ENCODE results near the gene LDLR.
"Not testable (repeated sequence)": the region's sequence is repeated elsewhere in the genome, so short reads cannot be mapped to it uniquely, and the experiment has no call there.

LDLR gene

DNA sequence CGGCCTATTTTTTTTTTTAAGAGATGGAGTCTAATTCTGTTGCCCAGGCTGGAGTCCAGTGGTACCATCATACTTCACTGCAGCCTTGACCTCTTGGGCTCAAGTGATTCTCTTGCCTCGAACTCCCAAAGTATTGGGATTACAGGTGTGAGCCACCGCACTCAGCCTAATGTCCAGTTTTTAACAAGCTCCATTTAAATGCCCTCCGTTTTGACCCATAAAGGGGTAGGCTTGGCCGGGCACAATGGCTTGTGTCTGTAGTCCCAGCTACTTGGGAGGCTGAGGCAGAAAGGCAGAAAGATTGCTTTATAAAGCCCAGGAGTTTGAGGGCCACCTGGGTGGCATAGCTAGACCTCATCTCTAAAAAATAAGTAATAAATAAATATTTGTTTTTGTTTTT is 11.8 kb downstream of the LDLR start:
- no peak for TF ChIP-seq Cebpa-rat (IDR thresholded peaks at IDR 0.05)
- peaks cover 99% of the 10 kb centered on the region for H4K20me1 ChIP-seq

DNA sequence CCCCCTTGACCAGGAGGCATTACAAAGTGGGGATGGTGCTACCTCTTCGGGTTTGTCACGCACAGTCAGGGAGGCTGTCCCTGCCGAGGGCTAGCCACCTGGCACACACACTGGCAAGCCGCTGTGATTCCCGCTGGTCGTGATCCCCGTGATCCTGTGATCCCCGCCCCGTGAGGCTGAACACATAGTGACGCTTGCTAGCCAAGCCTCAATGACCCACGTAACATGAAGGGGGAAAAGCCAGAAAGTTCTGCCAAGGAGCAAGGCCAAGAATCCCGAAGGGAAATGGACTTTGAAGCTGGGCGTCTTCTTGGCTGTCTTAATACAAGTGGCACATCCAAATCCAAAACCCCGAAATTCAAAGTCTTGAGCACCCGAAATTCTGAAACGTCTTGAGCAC is 13.7 kb downstream of the LDLR start:
- Histone ChIP-seq H3K4me2 (no peak overlapping the region), H3K36me3 (peaks cover 97% of the 10 kb centered on the region), H3K27me3 (no peaks in the 10 kb centered on the region), H3K4me1 (peaks cover 22% of the 10 kb centered on the region), H3K4me3 (no peak overlapping the region), H4K20me1 (peaks cover 87% of the 10 kb centered on the region), H3K27ac (no peak overlapping the region), H3K9me3 (peaks cover 6% of the 10 kb centered on the region; the same call in 1 of the 2 replicates), H3K9ac (no peak overlapping the region)
- TF ChIP-seq Cebpa-rat (IDR thresholded peaks at IDR 0.05): no peak

More for the DNA sequence above, 11.8 kb downstream of the LDLR start:
- H3K4me3 ChIP-seq: no peak overlapping the region
- no peak overlapping the region for H3K9ac ChIP-seq
- no peak overlapping the region for H3K4me2 ChIP-seq
- H3K4me1 ChIP-seq: peaks cover 29% of the 10 kb centered on the region
- H3K9me3 ChIP-seq: peaks cover 6% of the 10 kb centered on the region; the same call in 1 of the 2 replicates
- H3K27ac ChIP-seq: no peak overlapping the region
- H3K27me3 ChIP-seq: no peaks in the 10 kb centered on the region
- peaks cover 97% of the 10 kb centered on the region for H3K36me3 ChIP-seq

DNA sequence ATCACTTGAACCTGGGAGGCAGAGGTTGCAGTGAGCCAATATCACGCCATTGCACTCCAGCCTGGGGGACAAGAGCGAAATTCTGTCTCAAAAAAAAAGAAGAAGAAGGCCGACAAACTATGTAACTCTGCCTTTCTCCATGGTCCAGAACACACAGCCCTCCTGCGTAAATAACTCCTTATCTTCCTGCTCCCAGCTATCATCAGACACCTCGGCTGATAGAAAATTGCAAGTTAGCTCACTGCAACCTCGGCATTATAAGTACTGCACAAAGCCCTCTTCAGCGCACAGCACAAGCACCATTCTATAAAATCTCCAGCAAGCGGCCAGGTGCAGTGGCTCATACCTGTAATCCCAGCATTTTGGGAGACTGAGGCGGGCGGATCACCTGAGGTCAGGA is 14.4 kb downstream of the LDLR start:
- Histone ChIP-seq H3K36me3 (peaks cover 97% of the 10 kb centered on the region), H3K4me1 (peaks cover 15% of the 10 kb centered on the region), H4K20me1 (peaks cover 80% of the 10 kb centered on the region)
- not testable (repeated sequence) for H3K27me3 ChIP-seq, H3K9me3 ChIP-seq, H3K4me3 ChIP-seq, H3K4me2 ChIP-seq, H3K9ac ChIP-seq, H3K27ac ChIP-seq

DNA sequence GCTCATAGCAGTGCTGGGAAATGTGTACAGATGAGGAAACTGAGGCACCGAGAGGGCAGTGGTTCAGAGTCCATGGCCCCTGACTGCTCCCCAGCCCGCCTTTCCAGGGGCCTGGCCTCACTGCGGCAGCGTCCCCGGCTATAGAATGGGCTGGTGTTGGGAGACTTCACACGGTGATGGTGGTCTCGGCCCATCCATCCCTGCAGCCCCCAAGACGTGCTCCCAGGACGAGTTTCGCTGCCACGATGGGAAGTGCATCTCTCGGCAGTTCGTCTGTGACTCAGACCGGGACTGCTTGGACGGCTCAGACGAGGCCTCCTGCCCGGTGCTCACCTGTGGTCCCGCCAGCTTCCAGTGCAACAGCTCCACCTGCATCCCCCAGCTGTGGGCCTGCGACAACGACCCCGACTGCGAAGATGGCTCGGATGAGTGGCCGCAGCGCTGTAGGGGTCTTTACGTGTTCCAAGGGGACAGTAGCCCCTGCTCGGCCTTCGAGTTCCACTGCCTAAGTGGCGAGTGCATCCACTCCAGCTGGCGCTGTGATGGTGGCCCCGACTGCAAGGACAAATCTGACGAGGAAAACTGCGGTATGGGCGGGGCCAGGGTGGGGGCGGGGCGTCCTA is 15.9 kb downstream of the LDLR start:
- peaks cover 65% of the 10 kb centered on the region for H4K20me1 ChIP-seq
- H3K9ac ChIP-seq: no peak overlapping the region
- no peaks in the 10 kb centered on the region for H3K27me3 ChIP-seq
- no peak overlapping the region for H3K4me3 ChIP-seq
- no peaks in the 10 kb centered on the region for H3K9me3 ChIP-seq
- peaks cover 4% of the 10 kb centered on the region for H3K4me1 ChIP-seq
- peaks cover 100% of the 10 kb centered on the region for H3K36me3 ChIP-seq
- H3K27ac ChIP-seq: no peak overlapping the region
- no peak for TF ChIP-seq Cebpa-rat (IDR thresholded peaks at IDR 0.05)
- H3K4me2 ChIP-seq: no peak overlapping the region

DNA sequence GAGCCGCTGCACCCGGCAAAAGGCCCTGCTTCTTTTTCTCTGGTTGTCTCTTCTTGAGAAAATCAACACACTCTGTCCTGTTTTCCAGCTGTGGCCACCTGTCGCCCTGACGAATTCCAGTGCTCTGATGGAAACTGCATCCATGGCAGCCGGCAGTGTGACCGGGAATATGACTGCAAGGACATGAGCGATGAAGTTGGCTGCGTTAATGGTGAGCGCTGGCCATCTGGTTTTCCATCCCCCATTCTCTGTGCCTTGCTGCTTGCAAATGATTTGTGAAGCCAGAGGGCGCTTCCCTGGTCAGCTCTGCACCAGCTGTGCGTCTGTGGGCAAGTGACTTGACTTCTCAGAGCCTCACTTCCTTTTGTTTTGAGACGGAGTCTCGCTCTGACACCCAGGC is 17.2 kb downstream of the LDLR start:
- H3K27me3 ChIP-seq: no peaks in the 10 kb centered on the region
- H3K4me1 ChIP-seq: no peaks in the 10 kb centered on the region
- no peak overlapping the region for H3K27ac ChIP-seq
- H4K20me1 ChIP-seq: peaks cover 55% of the 10 kb centered on the region
- H3K4me2 ChIP-seq: no peak overlapping the region
- H3K36me3 ChIP-seq: peaks cover 100% of the 10 kb centered on the region
- H3K9me3 ChIP-seq: no peaks in the 10 kb centered on the region
- no peak for TF ChIP-seq Cebpa-rat (IDR thresholded peaks at IDR 0.05)
- H3K9ac ChIP-seq: no peak overlapping the region
- no peak overlapping the region for H3K4me3 ChIP-seq

DNA sequence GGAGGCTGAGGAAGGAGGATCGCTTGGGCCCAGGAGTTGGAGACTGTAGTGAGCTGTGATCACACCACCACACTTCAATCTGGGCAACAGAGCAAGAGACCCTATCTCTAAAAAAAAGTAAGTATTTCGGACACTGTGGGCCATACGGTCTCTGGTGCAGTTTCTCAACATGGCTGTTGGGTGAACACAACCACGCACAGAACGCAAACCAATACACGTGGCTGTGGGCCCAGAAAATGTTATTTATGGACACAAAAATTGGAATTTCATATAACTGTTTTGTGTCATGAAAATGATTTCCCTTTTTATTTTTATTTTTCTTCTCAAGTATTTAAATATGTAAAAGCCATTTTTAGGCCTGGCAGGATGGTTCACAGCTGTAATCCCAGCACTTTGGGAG is 19.5 kb downstream of the LDLR start:
- H3K27ac ChIP-seq: no peak overlapping the region
- H3K9ac ChIP-seq: no peak overlapping the region
- H3K27me3 ChIP-seq: no peaks in the 10 kb centered on the region
- peaks cover 100% of the 10 kb centered on the region for H3K36me3 ChIP-seq
- H3K4me3 ChIP-seq: no peak overlapping the region
- no peaks in the 10 kb centered on the region for H3K9me3 ChIP-seq
- no peak overlapping the region for H3K4me2 ChIP-seq
- peaks cover 48% of the 10 kb centered on the region for H4K20me1 ChIP-seq
- TF ChIP-seq Cebpa-rat (IDR thresholded peaks at IDR 0.05): no peak
- no peaks in the 10 kb centered on the region for H3K4me1 ChIP-seq

DNA sequence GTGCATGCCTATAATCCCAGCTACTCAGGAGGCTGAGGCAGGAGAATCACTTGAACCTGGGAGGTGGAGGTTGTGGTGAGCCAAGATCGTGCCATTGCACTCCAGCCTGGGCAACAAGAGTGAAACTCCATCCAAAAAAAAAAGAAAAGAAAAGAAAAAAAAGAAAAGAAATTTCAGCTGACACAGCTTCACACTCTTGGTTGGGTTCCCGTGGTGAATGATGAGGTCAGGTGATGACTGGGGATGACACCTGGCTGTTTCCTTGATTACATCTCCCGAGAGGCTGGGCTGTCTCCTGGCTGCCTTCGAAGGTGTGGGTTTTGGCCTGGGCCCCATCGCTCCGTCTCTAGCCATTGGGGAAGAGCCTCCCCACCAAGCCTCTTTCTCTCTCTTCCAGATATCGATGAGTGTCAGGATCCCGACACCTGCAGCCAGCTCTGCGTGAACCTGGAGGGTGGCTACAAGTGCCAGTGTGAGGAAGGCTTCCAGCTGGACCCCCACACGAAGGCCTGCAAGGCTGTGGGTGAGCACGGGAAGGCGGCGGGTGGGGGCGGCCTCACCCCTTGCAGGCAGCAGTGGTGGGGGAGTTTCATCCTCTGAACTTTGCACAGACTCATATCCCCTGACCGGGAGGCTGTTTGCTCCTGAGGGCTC is 22.0 kb downstream of the LDLR start:
- Histone ChIP-seq H3K9ac (no peak overlapping the region), H3K36me3 (peaks cover 100% of the 10 kb centered on the region), H3K27me3 (no peaks in the 10 kb centered on the region), H3K4me1 (no peaks in the 10 kb centered on the region), H3K4me3 (no peak overlapping the region), H4K20me1 (peaks cover 50% of the 10 kb centered on the region), H3K4me2 (no peak overlapping the region), H3K27ac (no peak overlapping the region), H3K9me3 (no peaks in the 10 kb centered on the region)
- TF ChIP-seq Cebpa-rat (IDR thresholded peaks at IDR 0.05): no peak

DNA sequence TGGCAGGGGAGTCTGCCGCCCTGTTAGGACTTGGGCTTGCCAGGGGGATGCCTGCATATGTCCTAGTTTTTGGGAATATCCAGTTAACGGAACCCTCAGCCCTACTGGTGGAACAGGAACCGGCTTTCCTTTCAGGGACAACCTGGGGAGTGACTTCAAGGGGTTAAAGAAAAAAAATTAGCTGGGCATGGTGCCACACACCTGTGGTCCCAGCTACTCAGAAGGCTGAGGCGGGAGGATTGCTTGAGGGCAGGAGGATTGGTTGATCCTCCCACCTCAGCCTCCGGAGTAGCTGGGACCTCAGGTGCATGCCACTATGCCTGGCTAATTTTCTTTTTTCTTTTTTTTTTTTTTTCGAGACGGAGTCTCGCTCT is 22.5 kb downstream of the LDLR start:
- no peak overlapping the region for H3K4me2 ChIP-seq
- no peak overlapping the region for H3K9ac ChIP-seq
- TF ChIP-seq Cebpa-rat (IDR thresholded peaks at IDR 0.05): no peak
- no peaks in the 10 kb centered on the region for H3K27me3 ChIP-seq
- H3K4me3 ChIP-seq: no peak overlapping the region
- H3K27ac ChIP-seq: no peak overlapping the region
- no peaks in the 10 kb centered on the region for H3K4me1 ChIP-seq
- no peaks in the 10 kb centered on the region for H3K9me3 ChIP-seq
- peaks cover 49% of the 10 kb centered on the region for H4K20me1 ChIP-seq
- peaks cover 100% of the 10 kb centered on the region for H3K36me3 ChIP-seq

GRCh38 chr19:11113140-11113708 is 24.0 kb downstream of the LDLR start:
- no peak overlapping the region for H3K27ac ChIP-seq
- H3K4me1 ChIP-seq: no peaks in the 10 kb centered on the region
- no peak overlapping the region for H3K9ac ChIP-seq
- peaks cover 49% of the 10 kb centered on the region for H4K20me1 ChIP-seq
- H3K4me3 ChIP-seq: no peak overlapping the region
- H3K36me3 ChIP-seq: peaks cover 100% of the 10 kb centered on the region
- no peaks in the 10 kb centered on the region for H3K27me3 ChIP-seq
- H3K9me3 ChIP-seq: no peaks in the 10 kb centered on the region
- no peak for TF ChIP-seq Cebpa-rat (IDR thresholded peaks at IDR 0.05)
- no peak overlapping the region for H3K4me2 ChIP-seq

- TF ChIP-seq Cebpa-rat (IDR thresholded peaks at IDR 0.05): no peak
- Histone ChIP-seq H3K4me3 (no peak overlapping the region), H3K36me3 (peaks cover 100% of the 10 kb centered on the region), H3K9me3 (no peaks in the 10 kb centered on the region), H3K4me2 (no peak overlapping the region), H4K20me1 (peaks cover 61% of the 10 kb centered on the region), H3K27ac (no peak overlapping the region), H3K4me1 (no peaks in the 10 kb centered on the region), H3K27me3 (no peaks in the 10 kb centered on the region), H3K9ac (no peak overlapping the region)
Observed at GRCh38 chr19:11115042-11115441, 25.8 kb downstream of the LDLR start.

All from BLaER1 (cell line).